Astrocyte (in vitro differentiated cells and primary cell): ENCODE measurements around the gene PRELID3B.

ENCODE experiments used
- CTCF ChIP-seq: IDR thresholded peaks from 2 replicates; pipeline ENCODE4 v1.5.1; 2011; ENCODE audit warnings: low read depth, mild to moderate bottlenecking, inconsistent platforms, low read length, moderate library complexity; ENCODE audit not compliant: insufficient read depth
- EZH2 ChIP-seq: IDR thresholded peaks from 2 replicates; pipeline ENCODE4 v1.6.1; 2012; ENCODE audit warnings: mild to moderate bottlenecking, low read length, inconsistent platforms; ENCODE audit not compliant: insufficient read depth

DNA sequence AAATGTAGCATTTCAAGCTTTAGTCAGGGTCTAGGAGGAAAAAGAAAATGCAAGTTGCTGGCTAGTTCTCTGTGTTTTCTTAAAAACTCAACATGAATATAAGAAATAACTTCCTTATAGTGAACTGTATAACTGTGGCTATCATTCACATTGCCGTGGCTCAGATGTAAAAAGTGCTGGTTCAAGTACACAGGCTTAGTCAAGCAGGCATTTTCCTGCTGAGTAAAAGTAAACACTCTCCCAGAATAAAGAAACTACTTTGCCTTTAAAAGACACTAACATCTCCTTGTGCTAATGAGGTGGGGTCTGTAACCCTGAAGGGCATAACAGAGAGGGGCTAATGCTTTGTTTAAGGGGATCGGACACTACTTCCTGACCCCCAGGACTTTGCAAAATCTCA, 13.8 kb downstream of the PRELID3B start:
- TF ChIP-seq CTCF (no peak), EZH2 (no peak)
